Stimulated activated CD4-positive, alpha-beta T cell treated with anti-CD3 and anti-CD28 coated beads, TNF-alpha, amount 100 ng/mL, for 24 hours (primary cell): ENCODE results near the gene NEDD9.

ENCODE experiments used
- DNase-seq, 3 experiments: peaks; one replicate each; pipeline ENCODE4 v3.0.0-alpha.2; 2020; ENCODE audit warnings: low read depth in 3 of 3

The NEDD9 gene

GRCh38 chr6:11262242-11262641 is 29.8 kb upstream of the NEDD9 start:
- DNase-seq = no peak

- no peak for DNase-seq
These were observed 28.0 kb upstream of the NEDD9 start for GRCh38 chr6:11260249-11261038.

- no peak for DNase-seq
These were observed 26.1 kb upstream of the NEDD9 start for GRCh38 chr6:11258260-11259237.

GRCh38 chr6:11255610-11256009 is 23.1 kb upstream of the NEDD9 start:
- no peak for DNase-seq

GRCh38 chr6:11253594-11253993 is 21.1 kb upstream of the NEDD9 start:
- DNase-seq = no peak

- no peak for DNase-seq
These were observed 19.3 kb upstream of the NEDD9 start for GRCh38 chr6:11251553-11252360.

- no peak for DNase-seq
These were observed 17.6 kb upstream of the NEDD9 start for GRCh38 chr6:11250108-11250507.

GRCh38 chr6:11248974-11249761 is 16.7 kb upstream of the NEDD9 start:
- no peak for DNase-seq

GRCh38 chr6:11246722-11247121 is 14.3 kb upstream of the NEDD9 start:
- DNase-seq = no peak

- no peak for DNase-seq
These were observed 13.2 kb upstream of the NEDD9 start for GRCh38 chr6:11245381-11246256.

GRCh38 chr6:11244387-11245126 is 12.1 kb upstream of the NEDD9 start:
- no peak for DNase-seq

GRCh38 chr6:11243861-11244260 is 11.4 kb upstream of the NEDD9 start:
- DNase-seq = no peak

- DNase-seq = no peak
These were observed 10.2 kb upstream of the NEDD9 start for GRCh38 chr6:11242711-11243110.

GRCh38 chr6:11241793-11242201 is 9.3 kb upstream of the NEDD9 start:
- DNase-seq = no peak

- no peak for DNase-seq
These were observed 8.8 kb upstream of the NEDD9 start for GRCh38 chr6:11241154-11241792.

- no peak for DNase-seq
These were observed 5.5 kb upstream of the NEDD9 start for GRCh38 chr6:11237956-11238355.

- DNase-seq = no peak
These were observed 5.0 kb upstream of the NEDD9 start for GRCh38 chr6:11237428-11237827.

GRCh38 chr6:11236915-11237314 is 4.4 kb upstream of the NEDD9 start:
- DNase-seq = no peak
